ENCODE measurements around the gene ALDOB. TPM values are rescaled to one million over a fixed set of nuclear protein-coding genes. Genes with fewer than 3 reads are reported as not detected.

The ALDOB gene
- total RNA-seq, 1 experiment from 2014 or later, result 1.2 TPM

DNA sequence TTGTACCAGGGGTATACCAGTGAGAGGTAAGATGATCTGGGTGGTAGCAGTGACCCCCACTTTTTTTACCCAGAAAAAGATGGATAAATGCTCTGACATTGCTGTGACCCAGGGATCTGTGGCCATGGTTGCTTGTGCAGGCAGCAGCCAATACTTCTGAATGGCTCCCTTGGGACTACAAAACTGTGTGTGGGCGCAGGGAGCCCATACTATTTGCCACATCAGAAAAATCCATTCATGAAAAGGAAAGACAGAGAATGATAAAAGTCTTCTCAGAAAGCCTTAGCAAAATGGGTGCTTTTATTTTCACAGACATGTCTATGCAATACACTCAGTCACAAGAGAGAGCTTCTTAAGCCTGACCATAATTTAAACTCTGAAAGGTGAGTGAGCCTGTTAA lies 37.3 kb upstream of the ALDOB start (continued):
- TF ChIP-seq POLR2AphosphoS5 (IDR thresholded peaks at IDR 0.05; ENCODE audit: low read depth, low read length), result no peak

DNA sequence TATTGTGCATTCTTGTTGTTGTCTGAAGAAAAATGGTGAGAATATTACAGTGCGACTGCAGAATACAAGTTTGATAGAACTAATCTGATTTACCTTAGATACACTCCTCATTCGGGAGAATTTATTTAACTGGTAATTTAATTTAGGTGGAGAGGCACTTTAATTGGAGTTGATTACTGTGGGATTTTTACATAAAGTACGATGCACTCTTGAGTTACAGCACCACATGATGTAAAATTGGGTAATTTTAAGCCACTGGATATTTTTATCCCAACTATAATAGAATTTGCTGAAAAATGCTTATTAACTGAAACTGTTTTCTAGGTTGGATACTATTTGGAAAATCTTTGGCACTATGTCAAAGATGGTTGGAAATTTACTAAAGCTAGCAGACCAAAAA lies 35.4 kb upstream of the ALDOB start:
- Histone ChIP-seq H3K27me3 (ENCODE audit: insufficient read depth, low read length) (no peaks in the 10 kb centered on the region), H3K4me1 (ENCODE audit: control insufficient read depth in 1 of 2, insufficient read depth in 2 of 2, low read length in 2 of 2) (no peaks in the 10 kb centered on the region), H2AFZ (ENCODE audit: low read depth, low read length, poor library complexity, severe bottlenecking) (no peak overlapping the region), H3K4me3 (replicated peaks in 1 of 2; ENCODE audit: low read depth in 1 of 2, low read length in 2 of 2) (no peak overlapping the region), H3K4me2 (ENCODE audit: low read length) (no peak overlapping the region), H3K9me2 (ENCODE audit: insufficient read depth) (no peaks in the 10 kb centered on the region), H3K27ac (ENCODE audit: low read depth, low read length) (no peak overlapping the region), H4K20me1 (ENCODE audit: insufficient read depth) (no peaks in the 10 kb centered on the region), H3K36me3 (ENCODE audit: control insufficient read depth in 1 of 2, insufficient read depth in 2 of 2, low read length in 2 of 2) (peaks cover 0 to 5% of the 10 kb centered on the region in 2 experiments; a peak in 3 of 4 replicates), H3K9ac (ENCODE audit: low read length) (no peak overlapping the region), H3K79me2 (ENCODE audit: insufficient read depth, low read length) (no peaks in the 10 kb centered on the region), H3K9me3 (ENCODE audit: control insufficient read depth in 1 of 2, insufficient read depth in 1 of 2, low read depth in 1 of 2, low read length in 2 of 2) (no peaks in the 10 kb centered on the region)
- DNase-seq (ENCODE audit: low read depth, low spot score), result no peak
- ATAC-seq, result no peak
- CTCF ChIA-PET, result interaction anchor here (2.0 to 3.7 kb wide), 2 partner anchors 12 to 22 kb away, joined by 7 to 18 read pairs; no protein-coding TSS in a partner anchor
- TF ChIP-seq JUND (IDR thresholded peaks at IDR 0.05) (no peak), CBX3 (IDR thresholded peaks at IDR 0.05; ENCODE audit: low read depth) (no peak), ZFX (IDR thresholded peaks at IDR 0.05) (no peak)
- POLR2A ChIA-PET, result no interaction called here
- no TSS peak for BruUV-seq (replicated peaks)
- intact Hi-C loops (cut with micrococcal nuclease), result no loop called here
- RAD21 ChIA-PET (ENCODE audit: low non-redundant PET in 1 of 2, low total read pairs in 2 of 2, uncharacterized antibody in 2 of 2, unreplicated experiment in 2 of 2), result no interaction called here

DNA sequence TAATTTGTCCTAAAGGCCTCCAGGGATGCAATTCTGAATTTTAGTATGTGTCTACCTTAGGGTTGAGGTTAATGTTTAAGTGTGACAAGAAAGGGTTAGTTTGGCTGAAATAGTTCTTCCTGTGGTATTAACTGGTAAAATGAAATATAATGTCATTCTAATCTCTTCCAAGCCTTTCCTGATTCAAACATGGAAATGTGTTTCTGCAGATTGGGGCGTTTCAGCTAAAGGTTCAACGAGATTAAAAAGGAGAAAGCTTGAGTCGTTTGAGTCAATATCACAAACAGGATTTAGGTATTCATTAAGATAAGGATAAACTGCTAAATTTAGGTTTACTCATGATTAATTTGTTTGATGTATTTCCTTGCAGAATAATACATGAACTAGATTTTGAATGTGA lies 34.4 kb upstream of the ALDOB start:
- no peak overlapping the region for H2AFZ ChIP-seq (ENCODE audit: low read depth, low read length, poor library complexity, severe bottlenecking)
- TF ChIP-seq, protein P1, sequence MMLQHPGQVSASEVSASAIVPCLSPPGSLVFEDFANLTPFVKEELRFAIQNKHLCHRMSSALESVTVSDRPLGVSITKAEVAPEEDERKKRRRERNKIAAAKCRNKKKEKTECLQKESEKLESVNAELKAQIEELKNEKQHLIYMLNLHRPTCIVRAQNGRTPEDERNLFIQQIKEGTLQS (IDR thresholded peaks at IDR 0.05), result no peak
- TF ChIP-seq SRF (IDR thresholded peaks at IDR 0.05; ENCODE audit: low read depth) (no peak), EGR1 (IDR thresholded peaks at IDR 0.05; ENCODE audit: low read depth) (no peak), POLR2A (IDR thresholded peaks at IDR 0.05; ENCODE audit: borderline replicate concordance, extremely low read depth, insufficient read depth, insufficient read length) (no peak), FOSL1 (IDR thresholded peaks at IDR 0.05; ENCODE audit: low read depth) (no peak), RAD21 (IDR thresholded peaks at IDR 0.05; ENCODE audit: low read depth) (no peak), ZNF274 (IDR thresholded peaks at IDR 0.05; ENCODE audit: low read depth, low read length) (no peak), CEBPB (IDR thresholded peaks at IDR 0.05; ENCODE audit: low read depth) (no peak), SP1 (IDR thresholded peaks at IDR 0.05; ENCODE audit: low read depth) (no peak), SIN3A (IDR thresholded peaks at IDR 0.05; ENCODE audit: low read depth) (no peak), JUND (IDR thresholded peaks at IDR 0.05) (no peak), ELF1 (IDR thresholded peaks at IDR 0.05; ENCODE audit: borderline replicate concordance, low read depth) (no peak), ZFX (IDR thresholded peaks at IDR 0.05) (no peak), CBX3 (IDR thresholded peaks at IDR 0.05; ENCODE audit: low read depth) (no peak)
- TF ChIP-seq, protein P2, sequence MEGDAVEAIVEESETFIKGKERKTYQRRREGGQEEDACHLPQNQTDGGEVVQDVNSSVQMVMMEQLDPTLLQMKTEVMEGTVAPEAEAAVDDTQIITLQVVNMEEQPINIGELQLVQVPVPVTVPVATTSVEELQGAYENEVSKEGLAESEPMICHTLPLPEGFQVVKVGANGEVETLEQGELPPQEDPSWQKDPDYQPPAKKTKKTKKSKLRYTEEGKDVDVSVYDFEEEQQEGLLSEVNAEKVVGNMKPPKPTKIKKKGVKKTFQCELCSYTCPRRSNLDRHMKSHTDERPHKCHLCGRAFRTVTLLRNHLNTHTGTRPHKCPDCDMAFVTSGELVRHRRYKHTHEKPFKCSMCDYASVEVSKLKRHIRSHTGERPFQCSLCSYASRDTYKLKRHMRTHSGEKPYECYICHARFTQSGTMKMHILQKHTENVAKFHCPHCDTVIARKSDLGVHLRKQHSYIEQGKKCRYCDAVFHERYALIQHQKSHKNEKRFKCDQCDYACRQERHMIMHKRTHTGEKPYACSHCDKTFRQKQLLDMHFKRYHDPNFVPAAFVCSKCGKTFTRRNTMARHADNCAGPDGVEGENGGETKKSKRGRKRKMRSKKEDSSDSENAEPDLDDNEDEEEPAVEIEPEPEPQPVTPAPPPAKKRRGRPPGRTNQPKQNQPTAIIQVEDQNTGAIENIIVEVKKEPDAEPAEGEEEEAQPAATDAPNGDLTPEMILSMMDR (IDR thresholded peaks at IDR 0.05 in 2 of 3, conservative IDR thresholded peaks at IDR 0.05 in 1 of 3; ENCODE audit: borderline replicate concordance in 1 of 3, insufficient read depth in 1 of 3, low read depth in 2 of 3, low read length in 2 of 3), result no peak
- TF ChIP-seq, protein P3, sequence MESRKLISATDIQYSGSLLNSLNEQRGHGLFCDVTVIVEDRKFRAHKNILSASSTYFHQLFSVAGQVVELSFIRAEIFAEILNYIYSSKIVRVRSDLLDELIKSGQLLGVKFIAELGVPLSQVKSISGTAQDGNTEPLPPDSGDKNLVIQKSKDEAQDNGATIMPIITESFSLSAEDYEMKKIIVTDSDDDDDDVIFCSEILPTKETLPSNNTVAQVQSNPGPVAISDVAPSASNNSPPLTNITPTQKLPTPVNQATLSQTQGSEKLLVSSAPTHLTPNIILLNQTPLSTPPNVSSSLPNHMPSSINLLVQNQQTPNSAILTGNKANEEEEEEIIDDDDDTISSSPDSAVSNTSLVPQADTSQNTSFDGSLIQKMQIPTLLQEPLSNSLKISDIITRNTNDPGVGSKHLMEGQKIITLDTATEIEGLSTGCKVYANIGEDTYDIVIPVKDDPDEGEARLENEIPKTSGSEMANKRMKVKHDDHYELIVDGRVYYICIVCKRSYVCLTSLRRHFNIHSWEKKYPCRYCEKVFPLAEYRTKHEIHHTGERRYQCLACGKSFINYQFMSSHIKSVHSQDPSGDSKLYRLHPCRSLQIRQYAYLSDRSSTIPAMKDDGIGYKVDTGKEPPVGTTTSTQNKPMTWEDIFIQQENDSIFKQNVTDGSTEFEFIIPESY (IDR thresholded peaks at IDR 0.05; ENCODE audit: extremely low read depth, insufficient replicate concordance, low read length), result no peak
- POLR2A ChIA-PET, result no interaction called here
- H3K4me3 ChIP-seq (replicated peaks in 1 of 2; ENCODE audit: low read depth in 1 of 2, low read length in 2 of 2), result no peak overlapping the region
- H3K27me3 ChIP-seq (ENCODE audit: insufficient read depth, low read length), result no peaks in the 10 kb centered on the region
- H3K9ac ChIP-seq (ENCODE audit: low read length), result no peak overlapping the region
- H4K20me1 ChIP-seq (ENCODE audit: insufficient read depth), result no peaks in the 10 kb centered on the region
- peaks cover 2 to 8% of the 10 kb centered on the region in 2 experiments; a peak in 3 of 4 replicates for H3K4me1 ChIP-seq (ENCODE audit: control insufficient read depth in 1 of 2, insufficient read depth in 2 of 2, low read length in 2 of 2)
- H3K27ac ChIP-seq (ENCODE audit: low read depth, low read length), result no peak overlapping the region
- no peaks in the 10 kb centered on the region for H3K9me3 ChIP-seq (ENCODE audit: control insufficient read depth in 1 of 2, insufficient read depth in 1 of 2, low read depth in 1 of 2, low read length in 2 of 2)
- H3K9me2 ChIP-seq (ENCODE audit: insufficient read depth), result no peaks in the 10 kb centered on the region
- RAD21 ChIA-PET (ENCODE audit: low non-redundant PET in 1 of 2, low total read pairs in 2 of 2, uncharacterized antibody in 2 of 2, unreplicated experiment in 2 of 2), result no interaction called here
- no peak overlapping the region for H3K4me2 ChIP-seq (ENCODE audit: low read length)
- no peaks in the 10 kb centered on the region; a peak in 2 of 4 replicates for H3K36me3 ChIP-seq (ENCODE audit: control insufficient read depth in 1 of 2, insufficient read depth in 2 of 2, low read length in 2 of 2)
- DNase-seq (ENCODE audit: low read depth, low spot score) (no peak), ATAC-seq (no peak)
- BruUV-seq (replicated peaks), result no TSS peak
- no peaks in the 10 kb centered on the region for H3K79me2 ChIP-seq (ENCODE audit: insufficient read depth, low read length)
- intact Hi-C loops (cut with micrococcal nuclease), result no loop called here
- CTCF ChIA-PET, result interaction anchor here (2.0 to 3.7 kb wide), 2 partner anchors 11 to 21 kb away, joined by 7 to 18 read pairs; no protein-coding TSS in a partner anchor
